GM18499 (cell line): ENCODE data around the gene SLC6A3.

ENCODE experiments used
- ATAC-seq: cut with Tn5 transposase; IDR thresholded peaks from one replicate; pipeline ENCODE4 v1.9.1; 2021; ENCODE audit warnings: moderate number of reproducible peaks; ENCODE audit not compliant: insufficient read depth, unreplicated experiment

SLC6A3 gene

GRCh38 chr5:1357946-1358725, 87.1 kb downstream of the SLC6A3 start:
- no peak for ATAC-seq

GRCh38 chr5:1356873-1357787, 88.1 kb downstream of the SLC6A3 start:
- no peak for ATAC-seq

GRCh38 chr5:1354576-1354975, 90.7 kb downstream of the SLC6A3 start:
- no peak for ATAC-seq

- no peak for ATAC-seq
These were observed 92.7 kb downstream of the SLC6A3 start for GRCh38 chr5:1352231-1353219.

GRCh38 chr5:1351156-1351555, 94.1 kb downstream of the SLC6A3 start:
- no peak for ATAC-seq

- ATAC-seq = no peak
These were observed 96.0 kb downstream of the SLC6A3 start for GRCh38 chr5:1349246-1349645.

GRCh38 chr5:1348986-1349245, 96.3 kb downstream of the SLC6A3 start:
- no peak for ATAC-seq

- no peak for ATAC-seq
These were observed 97.7 kb downstream of the SLC6A3 start for GRCh38 chr5:1347571-1347970.

- no peak for ATAC-seq
These were observed 98.4 kb downstream of the SLC6A3 start for GRCh38 chr5:1346627-1347440.

- ATAC-seq = no peak
These were observed 99.2 kb downstream of the SLC6A3 start for GRCh38 chr5:1345876-1346626.

- ATAC-seq = no peak
These were observed 100.0 kb downstream of the SLC6A3 start, which contains the start of gene CLPTM1L for GRCh38 chr5:1344975-1345838. TSS of gene CLPTM1L (minus strand) at chr5:1345099. CDS start at chr5:1344841, 258 bp downstream.

GRCh38 chr5:1343931-1344901, 101.0 kb downstream of the SLC6A3 start:
- ATAC-seq = no peak

- no peak for ATAC-seq
These were observed 101.9 kb downstream of the SLC6A3 start for GRCh38 chr5:1343315-1343751.
